ENCODE data around the gene MYH11.

- TF ChIP-seq CTCF (IDR thresholded peaks at IDR 0.05; ENCODE audit: poor library complexity, severe bottlenecking) (no peak), POLR2AphosphoS5 (IDR thresholded peaks at IDR 0.05) (no peak), REST (IDR thresholded peaks at IDR 0.05; ENCODE audit: borderline replicate concordance) (no peak)
Measured at GRCh38 chr16:15752717-15753488, 103.9 kb downstream of the MYH11 start.

All from neural cell (in vitro differentiated cells).